Measurements from ENCODE around the gene KLF7. TPM values are rescaled to one million over a fixed set of nuclear protein-coding genes. Genes with fewer than 3 reads are reported as not detected.

The KLF7 gene
- total RNA-seq, 1 experiment from 2014 or later = 17.1 TPM

- peaks cover 9% of the 10 kb centered on the region; the same call in 1 of the 2 replicates for H3K4me1 ChIP-seq (ENCODE audit: control insufficient read depth, insufficient read depth, low read length)
- no TSS peak for BruUV-seq (replicated peaks)
These were observed 34.7 kb downstream of the KLF7 start for GRCh38 chr2:207130958-207131521.

GRCh38 chr2:207129821-207130220 lies 35.9 kb downstream of the KLF7 start:
- no peaks in the 10 kb centered on the region for H3K36me3 ChIP-seq (ENCODE audit: control insufficient read depth, insufficient read depth, low read length)
- CTCF ChIA-PET = no interaction called here
- intact Hi-C loops (cut with micrococcal nuclease; ENCODE audit: unreplicated experiment) = no loop called here

More at GRCh38 chr2:207130958-207131521, 34.7 kb downstream of the KLF7 start:
- Histone ChIP-seq H3K36me3 (ENCODE audit: control insufficient read depth, insufficient read depth, low read length) (no peaks in the 10 kb centered on the region), H3K27me3 (ENCODE audit: control insufficient read depth, insufficient read depth, low read length) (no peaks in the 10 kb centered on the region), H3K27ac (ENCODE audit: low read length) (no peak overlapping the region), H3K9me3 (ENCODE audit: control insufficient read depth, insufficient read depth, low read depth, low read length) (no peaks in the 10 kb centered on the region), H3K4me3 (ENCODE audit: low read depth in 2 of 2, low read length in 2 of 2) (no peak overlapping the region)
- DNase-seq (ENCODE audit: low read depth, low spot score) (no peak), ATAC-seq (no peak)
- CTCF ChIA-PET = no interaction called here
- POLR2A ChIA-PET = no interaction called here
- intact Hi-C loops (cut with micrococcal nuclease; ENCODE audit: unreplicated experiment) (no loop called here), in situ Hi-C loops (cut with HindIII; ENCODE audit: low pct_unique_long_range_greater_than_20kb, low sequenced_read_pairs) (no loop called here)
- TF ChIP-seq CTCF (IDR thresholded peaks at IDR 0.05) = no peak
- TF ChIP-seq, protein P1, sequence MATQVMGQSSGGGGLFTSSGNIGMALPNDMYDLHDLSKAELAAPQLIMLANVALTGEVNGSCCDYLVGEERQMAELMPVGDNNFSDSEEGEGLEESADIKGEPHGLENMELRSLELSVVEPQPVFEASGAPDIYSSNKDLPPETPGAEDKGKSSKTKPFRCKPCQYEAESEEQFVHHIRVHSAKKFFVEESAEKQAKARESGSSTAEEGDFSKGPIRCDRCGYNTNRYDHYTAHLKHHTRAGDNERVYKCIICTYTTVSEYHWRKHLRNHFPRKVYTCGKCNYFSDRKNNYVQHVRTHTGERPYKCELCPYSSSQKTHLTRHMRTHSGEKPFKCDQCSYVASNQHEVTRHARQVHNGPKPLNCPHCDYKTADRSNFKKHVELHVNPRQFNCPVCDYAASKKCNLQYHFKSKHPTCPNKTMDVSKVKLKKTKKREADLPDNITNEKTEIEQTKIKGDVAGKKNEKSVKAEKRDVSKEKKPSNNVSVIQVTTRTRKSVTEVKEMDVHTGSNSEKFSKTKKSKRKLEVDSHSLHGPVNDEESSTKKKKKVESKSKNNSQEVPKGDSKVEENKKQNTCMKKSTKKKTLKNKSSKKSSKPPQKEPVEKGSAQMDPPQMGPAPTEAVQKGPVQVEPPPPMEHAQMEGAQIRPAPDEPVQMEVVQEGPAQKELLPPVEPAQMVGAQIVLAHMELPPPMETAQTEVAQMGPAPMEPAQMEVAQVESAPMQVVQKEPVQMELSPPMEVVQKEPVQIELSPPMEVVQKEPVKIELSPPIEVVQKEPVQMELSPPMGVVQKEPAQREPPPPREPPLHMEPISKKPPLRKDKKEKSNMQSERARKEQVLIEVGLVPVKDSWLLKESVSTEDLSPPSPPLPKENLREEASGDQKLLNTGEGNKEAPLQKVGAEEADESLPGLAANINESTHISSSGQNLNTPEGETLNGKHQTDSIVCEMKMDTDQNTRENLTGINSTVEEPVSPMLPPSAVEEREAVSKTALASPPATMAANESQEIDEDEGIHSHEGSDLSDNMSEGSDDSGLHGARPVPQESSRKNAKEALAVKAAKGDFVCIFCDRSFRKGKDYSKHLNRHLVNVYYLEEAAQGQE (IDR thresholded peaks at IDR 0.05; ENCODE audit: insufficient read depth in 1 of 2, low read depth in 2 of 2, low read length in 1 of 2) = no peak
- no peak for TF ChIP-seq POLR2AphosphoS5 (IDR thresholded peaks at IDR 0.05; ENCODE audit: low read depth, low read length)
- TF ChIP-seq TCF7L2 (IDR thresholded peaks at IDR 0.05; ENCODE audit: low read depth, low read length) = no peak
- no peak for TF ChIP-seq SIN3A (IDR thresholded peaks at IDR 0.05; ENCODE audit: borderline replicate concordance, insufficient read depth, low read depth, low read length)

More at GRCh38 chr2:207129821-207130220, 35.9 kb downstream of the KLF7 start:
- BruUV-seq (replicated peaks) = no TSS peak
- no peak overlapping the region for H3K27ac ChIP-seq (ENCODE audit: low read length)
- DNase-seq (ENCODE audit: low read depth, low spot score) = no peak
- no peaks in the 10 kb centered on the region for H3K27me3 ChIP-seq (ENCODE audit: control insufficient read depth, insufficient read depth, low read length)
- in situ Hi-C loops (cut with HindIII; ENCODE audit: low pct_unique_long_range_greater_than_20kb, low sequenced_read_pairs) = no loop called here
- H3K4me3 ChIP-seq (ENCODE audit: low read depth in 2 of 2, low read length in 2 of 2) = no peak overlapping the region
- POLR2A ChIA-PET = no interaction called here
- peaks cover 6% of the 10 kb centered on the region; the same call in 1 of the 2 replicates for H3K4me1 ChIP-seq (ENCODE audit: control insufficient read depth, insufficient read depth, low read length)
- no peak for TF ChIP-seq CTCF (IDR thresholded peaks at IDR 0.05)
- TF ChIP-seq SIN3A (IDR thresholded peaks at IDR 0.05; ENCODE audit: borderline replicate concordance, insufficient read depth, low read depth, low read length) = no peak
- no peak for TF ChIP-seq POLR2AphosphoS5 (IDR thresholded peaks at IDR 0.05; ENCODE audit: low read depth, low read length)
- TF ChIP-seq, protein P1 (IDR thresholded peaks at IDR 0.05; ENCODE audit: insufficient read depth in 1 of 2, low read depth in 2 of 2, low read length in 1 of 2) = no peak
- no peak for TF ChIP-seq TCF7L2 (IDR thresholded peaks at IDR 0.05; ENCODE audit: low read depth, low read length)
- no peaks in the 10 kb centered on the region for H3K9me3 ChIP-seq (ENCODE audit: control insufficient read depth, insufficient read depth, low read depth, low read length)
- no peak for ATAC-seq
